ENCODE data around the gene PRKAG2. TPM values are rescaled to one million over a fixed set of nuclear protein-coding genes. Genes with fewer than 3 reads are reported as not detected.

Gene PRKAG2
- polyA plus RNA-seq, 1 of the 3 experiments (the other 2 are of a cell fraction): 51.6 TPM

GRCh38 chr7:151608031-151608551 is 268.8 kb downstream of the PRKAG2 start:
- Histone ChIP-seq H4K20me1 (ENCODE audit: insufficient read depth) (peaks cover 7% of the 10 kb centered on the region), H3K27ac (ENCODE audit: low read depth in 2 of 2, low read length in 1 of 2) (no peak overlapping the region), H3K36me3 (replicated peaks in 1 of 2; ENCODE audit: control insufficient read depth in 1 of 2, insufficient read depth in 2 of 2, low read length in 1 of 2) (peaks cover 2 to 4% of the 10 kb centered on the region in 2 experiments), H3K4me3 (ENCODE audit: low read depth in 2 of 2, low read length in 1 of 2) (no peak overlapping the region), H3K27me3 (ENCODE audit: insufficient read depth) (no peaks in the 10 kb centered on the region), H3K9ac (no peak overlapping the region), H2AFZ (ENCODE audit: low read depth) (no peak overlapping the region), H3K9me2 (no peaks in the 10 kb centered on the region), H3K4me1 (ENCODE audit: control insufficient read depth in 1 of 2, insufficient read depth in 2 of 2, low read depth in 1 of 2, low read length in 1 of 2) (no peaks in the 10 kb centered on the region), H3K4me2 (no peak overlapping the region), H3K79me2 (ENCODE audit: insufficient read depth) (peaks cover 77% of the 10 kb centered on the region), H3F3A (replicated peaks; ENCODE audit: insufficient read depth) (peaks cover 6% of the 10 kb centered on the region), H3K9me3 (no peaks in the 10 kb centered on the region)
- 91% methylated on average over 15 of the region's 15 CpGs for WGBS (ENCODE audit: low lambda C conversion rate)
- ChIA-PET CTCF (interaction anchor here (1.3 kb wide), 1 partner anchor 152 kb away, joined by 3 read pairs; no protein-coding TSS in a partner anchor), POLR2A (no interaction called here)
- DNase-seq: peak; percentile 46
- TF ChIP-seq ELF1 (IDR thresholded peaks at IDR 0.05) (no peak), RAD21 (IDR thresholded peaks at IDR 0.05; ENCODE audit: low read length) (peak; percentile 36), NRF1 (IDR thresholded peaks at IDR 0.05; ENCODE audit: low read depth, low read length) (no peak), IRF3 (IDR thresholded peaks at IDR 0.05; ENCODE audit: low read depth, low read length) (no peak), SMC3 (IDR thresholded peaks at IDR 0.05; ENCODE audit: low read depth, low read length) (peak; percentile 25; the same call in 1 of the 2 replicates)

GRCh38 chr7:151607464-151607867 is 269.4 kb downstream of the PRKAG2 start:
- no peak overlapping the region for H3K9ac ChIP-seq
- 57% methylated on average over 3 of the region's 3 CpGs for WGBS (ENCODE audit: low lambda C conversion rate)
- POLR2A ChIA-PET: no interaction called here
- TF ChIP-seq TEAD4 (IDR thresholded peaks at IDR 0.05; ENCODE audit: borderline replicate concordance, insufficient read depth): no peak
- no peak for TF ChIP-seq SIN3A (IDR thresholded peaks at IDR 0.05; ENCODE audit: borderline replicate concordance, low read depth, low read length)
- peak; percentile 22; the same call in 1 of the 2 replicates for TF ChIP-seq NFIC (IDR thresholded peaks at IDR 0.05; ENCODE audit: borderline replicate concordance)
- no peak for TF ChIP-seq MXI1 (IDR thresholded peaks at IDR 0.05; ENCODE audit: low read depth, low read length)
- peak; percentile 65; the same call in 1 of the 2 replicates for TF ChIP-seq FOSL2 (IDR thresholded peaks at IDR 0.05; ENCODE audit: borderline replicate concordance, low read depth)
- no peak for TF ChIP-seq RFX5 (IDR thresholded peaks at IDR 0.05; ENCODE audit: low read length)
- TF ChIP-seq MEF2A (IDR thresholded peaks at IDR 0.05; ENCODE audit: borderline replicate concordance, low read depth): no peak
- TF ChIP-seq FOXM1 (IDR thresholded peaks at IDR 0.05; ENCODE audit: low read depth): no peak
- no peak for TF ChIP-seq EP300 (IDR thresholded peaks at IDR 0.05; ENCODE audit: borderline replicate concordance in 1 of 2, low read depth in 1 of 2, low read length in 1 of 2)
- peaks cover 6% of the 10 kb centered on the region for H3F3A ChIP-seq (replicated peaks; ENCODE audit: insufficient read depth)
- H3K4me1 ChIP-seq (ENCODE audit: control insufficient read depth in 1 of 2, insufficient read depth in 2 of 2, low read depth in 1 of 2, low read length in 1 of 2): no peaks in the 10 kb centered on the region
- peaks cover 75% of the 10 kb centered on the region for H3K79me2 ChIP-seq (ENCODE audit: insufficient read depth)
- H3K27ac ChIP-seq (ENCODE audit: low read depth in 2 of 2, low read length in 1 of 2): no peak overlapping the region
- no peak for DNase-seq
- peaks cover 2% of the 10 kb centered on the region for H4K20me1 ChIP-seq (ENCODE audit: insufficient read depth)
- H3K36me3 ChIP-seq (replicated peaks in 1 of 2; ENCODE audit: control insufficient read depth in 1 of 2, insufficient read depth in 2 of 2, low read length in 1 of 2): peaks cover 2 to 4% of the 10 kb centered on the region in 2 experiments
- CTCF ChIA-PET: interaction anchor here (0.6 to 1.3 kb wide), 2 partner anchors 17 to 152 kb away, joined by 3 read pairs; no protein-coding TSS in a partner anchor
- H3K4me3 ChIP-seq (ENCODE audit: low read depth in 2 of 2, low read length in 1 of 2): no peak overlapping the region
- H3K9me3 ChIP-seq: no peaks in the 10 kb centered on the region
- H3K9me2 ChIP-seq: no peaks in the 10 kb centered on the region
- no peaks in the 10 kb centered on the region for H3K27me3 ChIP-seq (ENCODE audit: insufficient read depth)
- H3K4me2 ChIP-seq: no peak overlapping the region
- H2AFZ ChIP-seq (ENCODE audit: low read depth): no peak overlapping the region
